ENCODE results near the gene LRRC8B. TPM values are rescaled to one million over a fixed set of nuclear protein-coding genes. Genes with fewer than 3 reads are reported as not detected.

The LRRC8B gene
- total RNA-seq, 1 donor from 2014 or later = 6.4 TPM

GRCh38 chr1:89633800-89634625, 109.4 kb downstream of the LRRC8B start:
- Histone ChIP-seq H3K27ac (ENCODE audit: low read depth, low read length) (peak overlapping the region; percentile 66), H3K9me3 (ENCODE audit: insufficient read depth, low read depth, low read length) (no peaks in the 10 kb centered on the region), H3K79me2 (ENCODE audit: insufficient read depth, low read length) (peaks cover 41% of the 10 kb centered on the region), H2AFZ (ENCODE audit: low read depth, low read length) (peak overlapping the region; percentile 86), H3K27me3 (ENCODE audit: insufficient read depth, low read length) (no peaks in the 10 kb centered on the region), H3K9ac (ENCODE audit: low read length) (peak overlapping the region; percentile 83), H3K4me3 (ENCODE audit: insufficient read depth, low read depth, low read length) (peak overlapping the region; percentile 78), H4K20me1 (ENCODE audit: insufficient read depth, low read length) (no peaks in the 10 kb centered on the region), H3K4me2 (ENCODE audit: low read length) (peak overlapping the region; percentile 86), H3K4me1 (ENCODE audit: insufficient read depth, low read length) (peaks cover 27% of the 10 kb centered on the region), H3K36me3 (ENCODE audit: insufficient read depth, low read length) (no peaks in the 10 kb centered on the region)
- Mint-ChIP-seq H3K36me3 (ENCODE audit: low read depth, unreplicated experiment) (no peaks in the 10 kb centered on the region), H3K9me3 (ENCODE audit: unreplicated experiment) (no peaks in the 10 kb centered on the region), H3K4me1 (ENCODE audit: low read depth, unreplicated experiment) (peaks cover 11% of the 10 kb centered on the region), H3K27ac (ENCODE audit: unreplicated experiment) (no peak overlapping the region), H3K27me3 (ENCODE audit: low read depth, unreplicated experiment) (no peaks in the 10 kb centered on the region), H3K4me3 (ENCODE audit: unreplicated experiment) (peak overlapping the region; percentile 87)
- TF ChIP-seq EZH2 (IDR thresholded peaks at IDR 0.05; ENCODE audit: insufficient read depth, low read length) = no peak
- TF ChIP-seq CTCF (IDR thresholded peaks at IDR 0.05; ENCODE audit: insufficient read depth, low read depth, low read length) = no peak
- FAIRE-seq (no peak), DNase-seq (ENCODE audit: low read depth) (peak; percentile 40)

DNA sequence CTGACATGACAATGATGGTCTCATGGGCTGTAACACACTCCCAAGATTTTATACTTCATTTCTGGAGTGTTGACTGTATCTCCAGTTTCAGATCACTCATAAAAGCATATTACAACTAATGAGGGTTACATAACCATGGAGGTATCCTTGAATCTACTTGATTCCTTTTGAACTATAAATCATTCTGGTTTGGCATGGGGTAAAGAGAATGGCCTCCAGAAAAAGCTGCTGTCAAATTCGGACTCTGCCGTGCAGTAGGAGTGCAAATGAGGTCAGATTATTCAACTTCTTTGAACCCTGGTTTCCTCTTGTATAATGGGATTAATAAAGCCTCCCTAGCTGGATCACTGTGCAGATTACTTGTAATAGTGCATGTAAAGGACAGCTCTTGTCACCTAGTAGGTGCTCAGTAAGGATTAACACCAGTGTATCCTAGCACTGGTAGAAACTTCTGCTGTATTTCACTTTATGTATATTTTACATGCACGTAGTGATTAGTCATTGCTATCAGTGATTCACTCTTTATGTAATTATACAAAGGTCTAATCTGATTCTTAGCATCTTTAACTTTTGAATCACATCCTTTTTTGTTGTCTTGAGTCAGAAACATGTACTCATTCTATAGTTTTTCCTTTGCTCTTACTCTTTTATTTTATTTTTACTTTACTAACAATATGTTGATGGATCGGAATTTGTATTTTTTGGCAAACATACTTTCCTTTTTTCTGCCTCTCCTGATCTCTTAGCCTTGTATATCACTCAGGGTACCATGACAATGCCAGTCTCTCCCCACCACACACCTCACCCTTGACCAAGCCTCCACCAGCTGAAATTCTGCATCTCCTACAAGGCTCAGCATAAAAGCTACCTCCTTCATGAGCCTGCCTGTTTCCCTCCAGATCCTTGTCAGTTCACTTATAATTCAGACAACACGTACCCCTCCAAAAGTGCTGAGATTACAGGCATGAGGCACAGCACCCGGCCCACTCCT, 111.5 kb downstream of the LRRC8B start:
- Mint-ChIP-seq H3K4me1 (ENCODE audit: low read depth, unreplicated experiment) (peaks cover 11% of the 10 kb centered on the region), H3K27ac (ENCODE audit: unreplicated experiment) (no peak overlapping the region), H3K36me3 (ENCODE audit: low read depth, unreplicated experiment) (no peaks in the 10 kb centered on the region), H3K4me3 (ENCODE audit: unreplicated experiment) (no peak overlapping the region), H3K27me3 (ENCODE audit: low read depth, unreplicated experiment) (no peaks in the 10 kb centered on the region), H3K9me3 (ENCODE audit: unreplicated experiment) (no peaks in the 10 kb centered on the region)
- peak; percentile 17 for FAIRE-seq
- H4K20me1 ChIP-seq (ENCODE audit: insufficient read depth, low read length) = no peaks in the 10 kb centered on the region
- peak overlapping the region; percentile 38 for H3K9ac ChIP-seq (ENCODE audit: low read length)
- H3K4me2 ChIP-seq (ENCODE audit: low read length) = peak overlapping the region; percentile 62
- no peaks in the 10 kb centered on the region for H3K9me3 ChIP-seq (ENCODE audit: insufficient read depth, low read depth, low read length)
- H3K27ac ChIP-seq (ENCODE audit: low read depth, low read length) = peak overlapping the region; percentile 70
- TF ChIP-seq EZH2 (IDR thresholded peaks at IDR 0.05; ENCODE audit: insufficient read depth, low read length) = no peak
- no peak overlapping the region for H2AFZ ChIP-seq (ENCODE audit: low read depth, low read length)
- DNase-seq (ENCODE audit: low read depth) = peak; percentile 78
- H3K27me3 ChIP-seq (ENCODE audit: insufficient read depth, low read length) = no peaks in the 10 kb centered on the region
- H3K79me2 ChIP-seq (ENCODE audit: insufficient read depth, low read length) = peaks cover 60% of the 10 kb centered on the region
- no peaks in the 10 kb centered on the region for H3K36me3 ChIP-seq (ENCODE audit: insufficient read depth, low read length)
- H3K4me1 ChIP-seq (ENCODE audit: insufficient read depth, low read length) = peaks cover 27% of the 10 kb centered on the region
- no peak overlapping the region for H3K4me3 ChIP-seq (ENCODE audit: insufficient read depth, low read depth, low read length)

DNA sequence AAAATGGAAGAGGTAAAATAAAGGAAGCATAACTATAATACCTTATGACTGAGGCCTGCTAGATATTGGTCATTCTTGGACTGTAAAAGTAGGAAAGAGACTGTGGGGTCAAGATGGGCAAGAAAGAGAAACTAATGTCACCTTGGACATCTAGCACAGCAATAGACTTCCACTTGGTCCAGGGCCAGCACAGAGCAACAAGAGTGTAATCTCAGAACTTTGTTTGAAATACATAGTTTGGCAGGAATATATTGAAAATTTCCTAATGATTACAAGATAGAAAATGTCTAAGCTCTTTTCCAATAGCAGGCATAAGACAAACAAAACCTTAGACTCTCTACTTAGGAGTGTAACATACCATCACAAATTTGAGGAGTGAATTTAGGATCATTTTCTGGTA, 112.9 kb downstream of the LRRC8B start:
- no peak overlapping the region for H3K4me2 ChIP-seq (ENCODE audit: low read length)
- DNase-seq (ENCODE audit: low read depth) = no peak

More for the DNA sequence above, 112.9 kb downstream of the LRRC8B start:
- no peak overlapping the region for H2AFZ ChIP-seq (ENCODE audit: low read depth, low read length)
- H3K4me1 Mint-ChIP-seq (ENCODE audit: low read depth, unreplicated experiment) = peaks cover 9% of the 10 kb centered on the region
- no peak overlapping the region for H3K27ac Mint-ChIP-seq (ENCODE audit: unreplicated experiment)
- H3K4me3 ChIP-seq (ENCODE audit: insufficient read depth, low read depth, low read length) = no peak overlapping the region
- no peak for FAIRE-seq
- H4K20me1 ChIP-seq (ENCODE audit: insufficient read depth, low read length) = no peaks in the 10 kb centered on the region
- TF ChIP-seq CTCF (IDR thresholded peaks at IDR 0.05; ENCODE audit: insufficient read depth, low read depth, low read length) (no peak), EZH2 (IDR thresholded peaks at IDR 0.05; ENCODE audit: insufficient read depth, low read length) (no peak)
- H3K79me2 ChIP-seq (ENCODE audit: insufficient read depth, low read length) = peaks cover 71% of the 10 kb centered on the region
- no peak overlapping the region for H3K4me3 Mint-ChIP-seq (ENCODE audit: unreplicated experiment)
- H3K36me3 ChIP-seq (ENCODE audit: insufficient read depth, low read length) = no peaks in the 10 kb centered on the region
- no peaks in the 10 kb centered on the region for H3K9me3 Mint-ChIP-seq (ENCODE audit: unreplicated experiment)
- no peaks in the 10 kb centered on the region for H3K9me3 ChIP-seq (ENCODE audit: insufficient read depth, low read depth, low read length)
- H3K27me3 Mint-ChIP-seq (ENCODE audit: low read depth, unreplicated experiment) = no peaks in the 10 kb centered on the region
- H3K9ac ChIP-seq (ENCODE audit: low read length) = no peak overlapping the region
- no peak overlapping the region for H3K27ac ChIP-seq (ENCODE audit: low read depth, low read length)
- H3K4me1 ChIP-seq (ENCODE audit: insufficient read depth, low read length) = peaks cover 19% of the 10 kb centered on the region
- no peaks in the 10 kb centered on the region for H3K27me3 ChIP-seq (ENCODE audit: insufficient read depth, low read length)
- H3K36me3 Mint-ChIP-seq (ENCODE audit: low read depth, unreplicated experiment) = no peaks in the 10 kb centered on the region

All from astrocyte (in vitro differentiated cells and primary cell).